Fibroblast of mammary gland (primary cell): ENCODE results near the gene SLFNL1.

Experiments
- DNase-seq: peaks from one replicate; pipeline ENCODE4 v3.0.0-alpha.2; 2010; ENCODE audit warnings: low read depth
- H3K4me3 ChIP-seq: 2 replicates; pipeline ENCODE4 v1.5.1; 2011; ENCODE audit warnings: low read depth, mild to moderate bottlenecking, low read length, moderate library complexity; ENCODE audit not compliant: control insufficient read depth
- TF ChIP-seq, protein P1 (sequence below): conservative IDR thresholded peaks from 2 replicates; pipeline ENCODE4 v1.5.1; 2011; ENCODE audit warnings: low read depth, low read length, inconsistent platforms; ENCODE audit not compliant: control insufficient read depth, insufficient read depth

SLFNL1 gene

DNA sequence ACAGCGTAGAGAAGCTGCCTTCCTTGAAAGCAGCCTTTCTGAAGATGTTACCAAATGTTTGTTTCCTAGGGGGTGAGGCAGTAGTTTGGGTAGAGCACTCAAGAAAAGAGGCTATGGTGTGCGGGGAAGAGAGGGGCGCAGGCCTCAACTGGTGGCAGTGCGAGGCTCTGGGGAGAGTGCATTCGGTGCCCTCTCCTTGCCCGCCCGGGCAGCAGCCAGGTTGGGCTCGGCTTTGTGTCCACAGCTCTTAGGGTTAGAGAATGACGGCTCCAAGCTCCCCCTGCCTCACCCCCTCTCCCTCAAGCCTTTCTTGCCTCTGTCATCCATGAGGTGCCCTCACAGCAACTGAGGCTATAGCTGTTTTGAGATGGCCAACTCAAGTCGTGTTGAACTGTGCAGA lies 899 bp upstream of the SLFNL1 start:
- H3K4me3 ChIP-seq = no peak overlapping the region
- TF ChIP-seq, protein P1, sequence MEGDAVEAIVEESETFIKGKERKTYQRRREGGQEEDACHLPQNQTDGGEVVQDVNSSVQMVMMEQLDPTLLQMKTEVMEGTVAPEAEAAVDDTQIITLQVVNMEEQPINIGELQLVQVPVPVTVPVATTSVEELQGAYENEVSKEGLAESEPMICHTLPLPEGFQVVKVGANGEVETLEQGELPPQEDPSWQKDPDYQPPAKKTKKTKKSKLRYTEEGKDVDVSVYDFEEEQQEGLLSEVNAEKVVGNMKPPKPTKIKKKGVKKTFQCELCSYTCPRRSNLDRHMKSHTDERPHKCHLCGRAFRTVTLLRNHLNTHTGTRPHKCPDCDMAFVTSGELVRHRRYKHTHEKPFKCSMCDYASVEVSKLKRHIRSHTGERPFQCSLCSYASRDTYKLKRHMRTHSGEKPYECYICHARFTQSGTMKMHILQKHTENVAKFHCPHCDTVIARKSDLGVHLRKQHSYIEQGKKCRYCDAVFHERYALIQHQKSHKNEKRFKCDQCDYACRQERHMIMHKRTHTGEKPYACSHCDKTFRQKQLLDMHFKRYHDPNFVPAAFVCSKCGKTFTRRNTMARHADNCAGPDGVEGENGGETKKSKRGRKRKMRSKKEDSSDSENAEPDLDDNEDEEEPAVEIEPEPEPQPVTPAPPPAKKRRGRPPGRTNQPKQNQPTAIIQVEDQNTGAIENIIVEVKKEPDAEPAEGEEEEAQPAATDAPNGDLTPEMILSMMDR = no peak
- no peak for DNase-seq

DNA sequence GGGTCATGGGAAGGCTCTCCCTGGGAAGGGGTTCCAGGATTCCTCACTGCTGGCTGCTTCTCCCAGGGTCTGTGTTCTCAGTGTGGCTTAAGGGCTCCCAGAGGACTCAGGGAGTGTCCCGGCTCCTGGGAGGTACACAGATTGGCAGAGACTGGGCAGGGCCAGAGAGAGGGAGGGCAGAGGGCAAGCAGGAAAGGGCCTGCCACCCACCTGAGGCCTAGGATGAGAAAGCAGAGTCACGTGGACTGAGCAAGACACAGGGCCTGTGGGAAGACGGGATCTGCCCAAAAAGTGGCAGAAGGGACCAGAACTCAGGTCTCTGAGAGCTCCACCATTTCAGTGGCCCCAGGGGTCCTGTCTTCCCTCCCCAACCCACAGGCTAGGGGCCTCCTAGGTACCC lies 871 bp downstream of the SLFNL1 start:
- no peak for DNase-seq
- TF ChIP-seq, protein P1 = no peak
- H3K4me3 ChIP-seq = no peak overlapping the region

DNA sequence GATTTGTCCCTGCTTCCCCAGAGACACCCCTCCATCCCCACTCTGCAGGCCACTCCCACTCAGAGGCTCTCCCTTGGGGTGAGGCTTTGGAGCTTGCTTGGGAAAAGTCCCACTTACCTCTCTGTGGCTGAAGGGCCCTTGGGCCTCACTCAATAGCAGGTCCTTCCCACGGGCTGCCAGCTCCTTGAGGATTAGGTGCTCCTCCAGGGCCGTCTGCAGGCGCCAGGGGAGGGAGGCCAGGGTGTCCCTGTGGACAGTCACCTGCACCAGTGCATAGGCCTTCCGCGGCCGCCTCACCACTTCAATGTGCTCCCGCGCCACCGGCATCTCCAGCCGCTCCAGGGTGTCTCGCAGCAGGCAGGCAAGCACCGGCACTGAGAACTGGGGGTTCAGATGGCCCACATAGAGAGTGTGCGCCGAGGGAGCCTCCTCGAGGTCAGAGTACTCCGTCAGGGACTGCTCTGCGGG lies 1.4 kb downstream of the SLFNL1 start:
- TF ChIP-seq, protein P1 = no peak
- no peak overlapping the region for H3K4me3 ChIP-seq

DNA sequence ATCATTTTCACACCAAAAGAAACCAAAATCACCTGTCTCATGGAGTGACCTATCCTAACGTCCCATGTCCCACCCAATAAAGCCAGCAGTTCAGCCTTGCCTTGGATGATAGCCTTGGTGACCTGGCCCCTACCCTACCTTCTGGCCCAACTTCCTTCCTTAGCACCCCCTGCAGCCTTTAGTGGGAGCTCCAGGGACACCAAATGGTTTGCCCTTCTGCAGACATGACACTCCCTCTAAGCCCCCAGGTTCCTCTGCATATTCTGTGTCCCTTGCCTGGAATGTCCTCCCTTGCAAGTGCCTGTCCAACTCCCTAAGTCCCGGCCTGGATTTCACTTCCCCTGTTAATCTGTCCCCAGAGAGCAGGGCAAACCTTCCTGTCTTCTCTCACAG lies 2.2 kb downstream of the SLFNL1 start:
- TF ChIP-seq, protein P1 = no peak
- no peak for DNase-seq
- H3K4me3 ChIP-seq = no peak overlapping the region

More for the DNA sequence above, 1.4 kb downstream of the SLFNL1 start:
- no peak for DNase-seq

DNA sequence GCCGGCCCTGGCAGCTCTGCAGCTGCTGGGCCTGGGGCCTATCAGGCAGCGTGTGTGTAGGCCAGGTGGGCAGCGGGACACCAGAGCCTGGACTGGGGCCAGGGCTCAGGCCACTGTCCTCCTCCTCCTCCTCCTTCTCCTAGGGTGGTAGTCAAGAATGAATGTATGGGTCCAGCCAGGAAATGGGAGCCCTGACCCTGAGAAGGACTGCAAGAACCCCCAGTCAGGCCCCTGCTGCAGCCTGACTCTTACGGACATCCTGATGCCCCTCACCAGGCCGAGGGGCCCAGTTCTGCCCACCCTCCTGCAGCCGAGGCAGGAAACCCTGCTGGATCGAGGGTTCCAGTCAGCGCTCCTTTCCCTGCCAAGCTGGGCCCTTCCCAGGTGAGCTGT lies 3.5 kb downstream of the SLFNL1 start:
- TF ChIP-seq, protein P1 = no peak
- no peak for DNase-seq
- H3K4me3 ChIP-seq = no peak overlapping the region

DNA sequence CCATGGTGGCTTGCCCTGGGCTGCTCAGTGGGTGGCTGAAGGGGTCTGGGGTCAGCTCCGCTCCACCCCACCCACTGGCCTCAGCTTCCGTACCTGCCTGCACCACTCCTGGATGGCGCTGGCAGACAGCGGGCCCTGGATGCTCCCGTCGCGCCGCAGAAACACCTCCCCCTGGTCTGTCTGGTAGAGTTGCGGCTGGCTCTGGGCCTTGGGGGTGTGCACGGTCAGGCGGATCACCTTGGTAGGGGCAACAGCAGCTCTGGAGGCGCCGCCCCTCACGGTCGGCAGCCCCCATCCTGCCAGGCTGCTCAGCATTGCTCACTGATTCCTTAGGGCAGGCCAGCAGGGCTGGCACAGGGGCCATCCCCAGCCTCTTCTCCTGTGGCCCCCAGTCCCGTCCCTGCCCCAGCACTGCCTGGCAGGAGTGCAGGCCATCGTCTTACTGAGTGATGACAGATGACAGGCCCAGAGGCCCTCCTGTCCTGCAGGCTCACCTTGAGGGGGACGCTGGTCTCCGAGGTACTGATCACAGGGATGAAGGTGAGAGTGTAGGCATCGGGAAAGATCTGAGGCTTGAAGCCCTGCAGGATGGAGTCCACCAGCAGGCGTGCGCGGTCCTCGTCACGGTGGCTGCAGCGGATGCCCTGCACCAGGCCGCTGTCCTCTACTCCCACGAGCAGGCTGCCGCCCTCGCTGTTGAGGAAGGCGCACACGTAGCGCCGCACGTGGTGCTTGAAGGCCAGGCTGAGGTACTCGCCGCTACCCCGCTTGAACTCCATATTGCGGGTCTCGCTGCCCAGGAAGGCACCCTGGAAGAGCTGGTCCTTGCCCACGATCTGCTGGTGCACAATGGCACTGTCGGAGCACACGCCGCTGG lies 4.1 kb downstream of the SLFNL1 start:
- H3K4me3 ChIP-seq = no peak overlapping the region
- TF ChIP-seq, protein P1 = no peak
- no peak for DNase-seq

DNA sequence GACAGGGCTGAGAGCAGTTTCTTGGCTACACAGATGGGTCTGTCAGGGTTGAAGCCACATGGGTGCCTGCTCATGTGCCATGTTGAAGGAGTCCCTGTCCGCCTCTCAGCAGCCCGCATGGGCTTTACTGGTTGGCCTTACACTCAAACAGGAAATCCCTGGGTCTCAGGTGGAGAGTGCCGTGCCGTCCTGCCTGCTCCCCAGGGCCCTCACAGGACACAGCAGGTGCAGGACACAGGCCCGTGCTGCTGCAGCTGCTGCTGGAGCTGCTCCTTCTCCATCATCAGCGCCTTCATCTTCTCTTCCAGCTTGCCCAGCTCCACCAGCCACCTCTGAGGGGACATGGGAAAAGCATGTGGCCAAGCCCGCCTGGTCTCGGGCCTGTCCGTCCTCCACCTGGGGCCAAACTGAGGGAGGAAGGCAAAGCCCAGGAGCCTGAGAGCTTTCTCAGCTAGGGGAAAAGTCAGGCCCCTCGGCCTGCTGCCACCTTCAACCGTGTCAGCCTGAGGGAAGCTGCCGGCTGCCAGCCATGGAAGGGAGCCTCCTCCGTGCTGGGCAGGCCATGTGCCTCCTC lies 5.5 kb downstream of the SLFNL1 start:
- DNase-seq = no peak
- TF ChIP-seq, protein P1 = no peak
- no peak overlapping the region for H3K4me3 ChIP-seq
